HepG2 (cell line): ENCODE data around the gene RORC. TPM values are rescaled to one million over a fixed set of nuclear protein-coding genes. Genes with fewer than 3 reads are reported as not detected.

ENCODE experiments used
- ATAC-seq: fragments of 200-7000 bp; cut with Tn5 transposase; 3 replicates; pipeline ENCODE4 v1.9.1; 2020; ENCODE audit warnings: mild to moderate bottlenecking, moderate library complexity
- BruUV-seq: library from RNA; stranded (reverse); fragments of 400-500 nt; replicated peaks from 2 replicates; lab custom pipeline; 2021; lab: Mats Ljungman, UMichigan
- CTCF ChIA-PET: fragments of 300-600 bp; formaldehyde crosslinking; extraction: SDS; loops from one replicate; lab custom pipeline; 2021; ENCODE audit warnings: low total read pairs, inconsistent platforms, low intra/inter-chr PET ratio; lab: Yijun Ruan, JAX
- POLR2A ChIA-PET: fragments of 350-600 bp; sonication (Branson Sonifier 250); formaldehyde crosslinking; loops from one replicate; lab custom pipeline; 2020; ENCODE audit warnings: antibody characterized with exemption, inconsistent platforms; lab: Yijun Ruan, JAX
- DNase-seq: peaks from one replicate; pipeline ENCODE4 v3.0.0-alpha.2; 2015; ENCODE audit warnings: low spot score
- FAIRE-seq: peaks from 3 replicates; lab custom pipeline; 2011; peaks lifted over from hg19 to GRCh38; lab: Jason Lieb, UNC
- H2AFZ ChIP-seq: one replicate; pipeline ENCODE4 v1.6.1; 2011; ENCODE audit warnings: low read length, inconsistent platforms
- H3K27ac ChIP-seq: fragments of 300-600 bp; 3 replicates; pipeline ENCODE4 v1.8.0; 2011; ENCODE audit warnings: mixed run types, mild to moderate bottlenecking, mixed read lengths, low read length, inconsistent platforms; ENCODE audit not compliant: insufficient read depth; ENCODE audit errors: extremely low read length
- H3K27me3 ChIP-seq, 2 experiments: fragments of 200-600 bp in 1 of 2; 2 replicates in 1 of 2; 3 replicates in 1 of 2; pipeline versions ENCODE4 v1.6.0 to v1.8.0; 2011; ENCODE audit warnings: low read length in 2 of 2, mild to moderate bottlenecking in 2 of 2, moderate library complexity in 2 of 2, inconsistent platforms in 1 of 2; ENCODE audit not compliant: insufficient read depth in 2 of 2, control insufficient read depth in 1 of 2
- H3K36me3 ChIP-seq, 2 experiments: fragments of 200-600 bp in 1 of 2; replicated peaks in 1 of 2; 2 replicates in 1 of 2; 3 replicates in 1 of 2; pipeline versions ENCODE4 v1.5.1 to v1.8.0; 2011; ENCODE audit warnings: low read length in 2 of 2, inconsistent platforms in 1 of 2; ENCODE audit not compliant: insufficient read depth in 2 of 2, control insufficient read depth in 1 of 2
- H3K4me1 ChIP-seq: 2 replicates; pipeline ENCODE4 v1.5.1; 2012; ENCODE audit warnings: low read length, inconsistent platforms; ENCODE audit not compliant: insufficient read depth
- H3K4me2 ChIP-seq: 2 replicates; pipeline ENCODE4 v1.6.0; 2011; ENCODE audit warnings: low read depth, low read length, inconsistent platforms
- H3K4me3 ChIP-seq, 3 experiments: fragments of 200-600 bp in 1 of 3; sonication (generic), shearing (Covaris generic) in 1 of 3; replicated peaks in 1 of 3; 2 replicates each; pipeline ENCODE4 v1.5.1; 2011 to 2016; ENCODE audit warnings: low read length in 3 of 3, inconsistent platforms in 2 of 3, low read depth in 2 of 3, mild to moderate bottlenecking in 2 of 3, control low read depth in 1 of 3, mixed read lengths in 1 of 3; ENCODE audit not compliant: insufficient read depth in 1 of 3
- H3K79me2 ChIP-seq: one replicate; pipeline ENCODE4 v1.6.1; 2011; ENCODE audit warnings: low read length, inconsistent platforms; ENCODE audit not compliant: insufficient read depth
- H3K9ac ChIP-seq: 2 replicates; pipeline ENCODE4 v1.6.0; 2011; ENCODE audit warnings: mild to moderate bottlenecking, low read depth, low read length, inconsistent platforms; ENCODE audit not compliant: insufficient read depth
- H3K9me3 ChIP-seq: 2 replicates; pipeline ENCODE4 v1.5.1; 2012; ENCODE audit warnings: mild to moderate bottlenecking, low read length
- H4K20me1 ChIP-seq: 2 replicates; pipeline ENCODE4 v1.6.0; 2011; ENCODE audit warnings: inconsistent platforms, mild to moderate bottlenecking, low read length, moderate library complexity; ENCODE audit not compliant: insufficient read depth
- ARNT ChIP-seq: fragments of 450-650 bp; IDR thresholded peaks from 2 replicates; pipeline ENCODE4 v1.6.1; 2017
- FOXK2 ChIP-seq: fragments of 450-650 bp; IDR thresholded peaks from 2 replicates; pipeline ENCODE4 v1.6.1; 2016
- MBD4 ChIP-seq: IDR thresholded peaks from 2 replicates; pipeline ENCODE4 v1.6.1; 2012; ENCODE audit warnings: low read length, inconsistent platforms, borderline replicate concordance
- REST ChIP-seq, 2 experiments: IDR thresholded peaks; 2 replicates each; pipeline ENCODE4 v1.6.1; 2011 to 2012; ENCODE audit warnings: low read length in 2 of 2, borderline replicate concordance in 1 of 2, low read depth in 1 of 2, mild to moderate bottlenecking in 1 of 2, moderate library complexity in 1 of 2
- ZNF44 ChIP-seq: sonication (generic); formaldehyde crosslinking; IDR thresholded peaks from 2 replicates; pipeline ENCODE4 v1.5.1; 2020; ENCODE audit warnings: mild to moderate bottlenecking, missing genetic modification reagents
- ZNF816 ChIP-seq: sonication (generic); formaldehyde crosslinking; IDR thresholded peaks from 2 replicates; pipeline ENCODE4 v1.8.0; 2022; ENCODE audit warnings: missing genetic modification reagents, mild to moderate bottlenecking, borderline replicate concordance
- ZXDC ChIP-seq: sonication (generic); formaldehyde crosslinking; IDR thresholded peaks from 2 replicates; pipeline ENCODE4 v1.5.0; 2020; ENCODE audit warnings: mild to moderate bottlenecking, missing genetic modification reagents
- WGBS: methylation state at CpG from one replicate; pipeline ENCODE4 v1.1.6; 2017; ENCODE audit warnings: low lambda C conversion rate; 5-methylcytosine and 5-hydroxymethylcytosine counted together
- in situ Hi-C: cut with HindIII; loops from 2 replicates; pipeline ENCODE4 v1.10.0; 2017; ENCODE audit warnings: low pct_unique_long_range_greater_than_20kb; ENCODE audit not compliant: extremely low pct_ligation_motif_present
- intact Hi-C: fragments of 100-400 bp; cut with micrococcal nuclease; formaldehyde crosslinking; loops from one replicate; pipeline ENCODE4 v1.10.0; 2022; ENCODE audit not compliant: unreplicated experiment
- polyA plus RNA-seq, 8 experiments: library from polyadenylated mRNA; depleted of rRNA in 3 of 8; stranded (reverse) in 7 of 8; unstranded in 1 of 8; fragments of >200 nt; fragmentation: Illumina TruSeq in 4 of 8; extraction: Trizol in 4 of 8; gene quantifications; 2 replicates each; pipeline versions ENCODE4 v1.2.1 to v1.2.3, GENCODE V29; 2011 to 2016; ENCODE audit warnings: low read depth in 4 of 8, missing spikeins in 1 of 8, mixed read lengths in 1 of 8; ENCODE audit not compliant: insufficient read depth in 1 of 8
- total RNA-seq, 5 experiments: library from RNA; depleted of rRNA; stranded (reverse); fragments of >200 nt; fragmentation: Illumina TruSeq; extraction: Trizol; gene quantifications; 2 replicates each; pipeline ENCODE4 v1.2.3, GENCODE V29; 2016; ENCODE audit warnings: low read depth in 1 of 5

Gene RORC
- total and polyA plus RNA-seq, 2 of the 13 experiments (the other 11 are each of a cell fraction or from before 2014, with no cell fraction given), result 2.5 to 6.5 TPM

GRCh38 chr1:151828921-151829320 lies 2.7 kb downstream of the RORC start:
- Histone ChIP-seq H3K4me2 (no peak overlapping the region), H3K79me2 (no peaks in the 10 kb centered on the region), H2AFZ (no peak overlapping the region), H3K27me3 (no peaks in the 10 kb centered on the region; a peak in 2 of 5 replicates), H3K36me3 (no peaks in the 10 kb centered on the region), H3K9ac (no peak overlapping the region), H3K9me3 (no peaks in the 10 kb centered on the region), H4K20me1 (no peaks in the 10 kb centered on the region), H3K27ac (no peak overlapping the region), H3K4me3 (no peak overlapping the region), H3K4me1 (peaks cover 40% of the 10 kb centered on the region)
- ChIA-PET CTCF (no interaction called here), POLR2A (interaction anchor here (0.7 kb wide), 1 partner anchor 220 kb away, joined by 3 read pairs; no protein-coding TSS in a partner anchor)
- in situ Hi-C loops, result no loop called here
- BruUV-seq, result no TSS peak
- 87% methylated on average over 11 of the region's 12 CpGs for WGBS
- TF ChIP-seq ARNT (no peak), REST (IDR thresholded peaks at IDR 0.05; ENCODE audit: borderline replicate concordance in 1 of 2, low read depth in 1 of 2, low read length in 2 of 2) (peak in 1 of 2 experiments; percentile 53; a peak in 1 of 4 replicates)
- intact Hi-C loops, result no loop called here
- FAIRE-seq (no peak), DNase-seq (no peak), ATAC-seq (no peak)

- FAIRE-seq, result no peak
- Histone ChIP-seq H3K9ac (no peak overlapping the region), H3K9me3 (no peaks in the 10 kb centered on the region)
- TF ChIP-seq ZNF816 (CRISPR knock-in tag), result no peak
- TF ChIP-seq ZXDC (CRISPR knock-in tag), result no peak
- TF ChIP-seq FOXK2, result no peak
- TF ChIP-seq ZNF44 (CRISPR knock-in tag), result no peak
- no peak for TF ChIP-seq MBD4
- TF ChIP-seq, all 625 proteins: peak for 0
- ChIA-PET POLR2A (no interaction called here), CTCF (no interaction called here)
- H2AFZ ChIP-seq, result no peak overlapping the region
- DNase-seq (no peak), ATAC-seq (no peak)
- no peaks in the 10 kb centered on the region; a peak in 2 of 5 replicates for H3K27me3 ChIP-seq
- H3K4me2 ChIP-seq, result no peak overlapping the region
- no peaks in the 10 kb centered on the region for H3K79me2 ChIP-seq
- H3K27ac ChIP-seq, result no peak overlapping the region
- intact Hi-C loops, result no loop called here
- H3K36me3 ChIP-seq, result no peaks in the 10 kb centered on the region
- in situ Hi-C loops, result no loop called here
- WGBS, result 92% methylated on average over 9 of the region's 9 CpGs
- no peak overlapping the region for H3K4me3 ChIP-seq
- H4K20me1 ChIP-seq, result no peaks in the 10 kb centered on the region
- BruUV-seq, result no TSS peak
- H3K4me1 ChIP-seq, result peaks cover 30% of the 10 kb centered on the region
Measured at GRCh38 chr1:151827853-151828252, 3.7 kb downstream of the RORC start.
